Activated CD4-positive, alpha-beta T cell treated with anti-CD3 and anti-CD28 coated beads for 4 hours (primary cell): ENCODE data around the gene RAP1GDS1.
"Not testable (repeated sequence)": the region's sequence is repeated elsewhere in the genome, so short reads cannot be mapped to it uniquely, and the experiment has no call there.

Source experiments
- DNase-seq, 2 donors: peaks; one replicate each; pipeline ENCODE4 v3.0.0-alpha.2; 2020

RAP1GDS1 gene

GRCh38 chr4:98260579-98261404, at the start of gene RAP1GDS1:
RAP1GDS1 (plus strand) TSS chr4:98261384; CDS start chr4:98261566, 182 bp downstream.
- DNase-seq, result peak; percentile 93

GRCh38 chr4:98222306-98222705, 38.9 kb upstream of the RAP1GDS1 start:
- no peak for DNase-seq

GRCh38 chr4:98226396-98226795, 34.8 kb upstream of the RAP1GDS1 start:
- DNase-seq, result no peak

- no peak for DNase-seq
Observed at GRCh38 chr4:98230961-98231360, 30.2 kb upstream of the RAP1GDS1 start.

GRCh38 chr4:98232202-98232601, 29.0 kb upstream of the RAP1GDS1 start:
- no peak for DNase-seq

- no peak for DNase-seq
Observed at GRCh38 chr4:98237204-98237603, 24.0 kb upstream of the RAP1GDS1 start.

GRCh38 chr4:98242063-98242462, 19.1 kb upstream of the RAP1GDS1 start:
- DNase-seq, result no peak

GRCh38 chr4:98242538-98242937, 18.6 kb upstream of the RAP1GDS1 start:
- DNase-seq, result no peak

- DNase-seq, result no peak
Observed at GRCh38 chr4:98245226-98245625, 16.0 kb upstream of the RAP1GDS1 start.

- DNase-seq, result no peak
Observed at GRCh38 chr4:98248934-98249333, 12.2 kb upstream of the RAP1GDS1 start.

GRCh38 chr4:98249831-98250230, 11.4 kb upstream of the RAP1GDS1 start:
- DNase-seq, result no peak

GRCh38 chr4:98253499-98253898, 7.7 kb upstream of the RAP1GDS1 start:
- no peak for DNase-seq

GRCh38 chr4:98260047-98260578, 1.1 kb upstream of the RAP1GDS1 start:
- DNase-seq, result no peak

- peak; percentile 24 to 36 for DNase-seq
Observed at GRCh38 chr4:98261405-98262291, 464 bp downstream of the RAP1GDS1 start.

GRCh38 chr4:98262431-98262830, 1.2 kb downstream of the RAP1GDS1 start:
- no peak for DNase-seq

- no peak for DNase-seq
Observed at GRCh38 chr4:98267498-98267897, 6.3 kb downstream of the RAP1GDS1 start.

GRCh38 chr4:98275145-98275544, 14.0 kb downstream of the RAP1GDS1 start:
- DNase-seq, result no peak

- no peak for DNase-seq
Observed at GRCh38 chr4:98283219-98284189, 22.3 kb downstream of the RAP1GDS1 start.

GRCh38 chr4:98284640-98285046, 23.5 kb downstream of the RAP1GDS1 start:
- DNase-seq, result no peak

- DNase-seq, result no peak
Observed at GRCh38 chr4:98285676-98286075, 24.5 kb downstream of the RAP1GDS1 start.

GRCh38 chr4:98287328-98287727, 26.1 kb downstream of the RAP1GDS1 start:
- DNase-seq, result no peak

- not testable (repeated sequence) for DNase-seq
Observed at GRCh38 chr4:98288671-98289070, 27.5 kb downstream of the RAP1GDS1 start.
